CD14-positive monocyte (primary cell): ENCODE data around the gene ZC3H8. TPM values are rescaled to one million over a fixed set of nuclear protein-coding genes. Genes with fewer than 3 reads are reported as not detected.

Source experiments
- DNase-seq, 3 donors: peaks; one replicate each; pipeline ENCODE4 v3.0.0-alpha.2; 2011 to 2022
- H2AFZ ChIP-seq: 2 replicates; pipeline ENCODE4 v1.6.0; 2012; ENCODE audit warnings: mild to moderate bottlenecking, low read depth, low read length, inconsistent platforms; ENCODE audit not compliant: insufficient read depth, poor library complexity, severe bottlenecking
- H3K27ac ChIP-seq, 2 donors: 1 replicate in 1 of 2; 2 replicates in 1 of 2; pipeline ENCODE4 v1.5.1; 2012 to 2013; ENCODE audit warnings: low read length in 2 of 2, control low read depth in 1 of 2, inconsistent platforms in 1 of 2, low read depth in 1 of 2, mild to moderate bottlenecking in 1 of 2
- H3K27me3 ChIP-seq, 2 donors: one replicate each; pipeline versions ENCODE4 v1.6.0 to v1.6.1; 2011 to 2013; ENCODE audit warnings: low read length in 2 of 2; ENCODE audit not compliant: control insufficient read depth in 2 of 2, insufficient read depth in 2 of 2
- H3K36me3 ChIP-seq, 2 donors: replicated peaks in 1 of 2; 1 replicate in 1 of 2; 2 replicates in 1 of 2; pipeline versions ENCODE4 v1.5.1 to v1.6.1; 2012 to 2013; ENCODE audit warnings: low read length in 2 of 2, control low read depth in 1 of 2, inconsistent platforms in 1 of 2, mild to moderate bottlenecking in 1 of 2; ENCODE audit not compliant: insufficient read depth in 2 of 2, control insufficient read depth in 1 of 2
- H3K4me1 ChIP-seq, 2 donors: 1 replicate in 1 of 2; 2 replicates in 1 of 2; pipeline versions ENCODE4 v1.5.1 to v1.6.1; 2012 to 2013; ENCODE audit warnings: low read length in 2 of 2, control low read depth in 1 of 2, inconsistent platforms in 1 of 2, mild to moderate bottlenecking in 1 of 2, moderate library complexity in 1 of 2; ENCODE audit not compliant: insufficient read depth in 2 of 2, control insufficient read depth in 1 of 2
- H3K4me2 ChIP-seq: replicated peaks from 2 replicates; pipeline ENCODE3; 2012; ENCODE audit warnings: low read length, moderate library complexity, mild to moderate bottlenecking; ENCODE audit not compliant: poor library complexity, severe bottlenecking; ENCODE audit errors: extremely low read depth
- H3K4me3 ChIP-seq, 3 experiments: fragments of 200-600 bp in 1 of 3; sonication (generic) in 1 of 3; replicated peaks in 1 of 3; 1 replicate in 2 of 3; 2 replicates in 1 of 3; pipeline ENCODE4 v1.5.1; 2011 to 2013; ENCODE audit warnings: low read length in 3 of 3, mild to moderate bottlenecking in 3 of 3, control low read depth in 2 of 3, low read depth in 2 of 3, inconsistent platforms in 1 of 3, moderate library complexity in 1 of 3
- H3K79me2 ChIP-seq: 2 replicates; pipeline ENCODE4 v1.6.0; 2012; ENCODE audit warnings: mild to moderate bottlenecking, control low read depth, inconsistent platforms, low read length, moderate library complexity; ENCODE audit not compliant: insufficient read depth
- H3K9ac ChIP-seq: 2 replicates; pipeline ENCODE4 v1.6.0; 2017; ENCODE audit warnings: low read length, mild to moderate bottlenecking; ENCODE audit not compliant: insufficient read depth, poor library complexity, severe bottlenecking
- H3K9me3 ChIP-seq, 2 donors: replicated peaks in 1 of 2; 1 replicate in 1 of 2; 2 replicates in 1 of 2; pipeline versions ENCODE4 v1.5.1 to v1.6.1; 2012 to 2013; ENCODE audit warnings: low read length in 2 of 2, control low read depth in 1 of 2; ENCODE audit not compliant: control insufficient read depth in 1 of 2, insufficient read depth in 1 of 2
- H4K20me1 ChIP-seq: 2 replicates; pipeline ENCODE4 v1.6.0; 2012; ENCODE audit warnings: mild to moderate bottlenecking, low read length, control low read depth, moderate library complexity; ENCODE audit not compliant: insufficient read depth
- H3K27ac Mint-ChIP-seq, 7 donors: one replicate each; pipeline ENCODE4 v1.8.0; 2020; ENCODE audit warnings: mild to moderate bottlenecking in 7 of 7, mixed read lengths in 7 of 7, moderate library complexity in 6 of 7, inconsistent platforms in 2 of 7
- H3K27me3 Mint-ChIP-seq, 3 donors: one replicate each; pipeline ENCODE4 v1.8.0; 2021 to 2022; ENCODE audit warnings: low read depth in 3 of 3, mild to moderate bottlenecking in 3 of 3, mixed read lengths in 3 of 3, moderate library complexity in 3 of 3, inconsistent platforms in 1 of 3
- H3K36me3 Mint-ChIP-seq, 2 donors: one replicate each; pipeline ENCODE4 v1.8.0; 2020; ENCODE audit warnings: mixed read lengths in 2 of 2, inconsistent platforms in 1 of 2, mild to moderate bottlenecking in 1 of 2
- H3K4me1 Mint-ChIP-seq: one replicate; pipeline ENCODE4 v1.8.0; 2020; ENCODE audit warnings: mild to moderate bottlenecking, mixed read lengths
- H3K4me3 Mint-ChIP-seq, 2 donors: one replicate each; pipeline ENCODE4 v1.8.0; 2020; ENCODE audit warnings: mild to moderate bottlenecking in 2 of 2, mixed read lengths in 2 of 2, moderate library complexity in 1 of 2
- H3K9me3 Mint-ChIP-seq, 7 donors: one replicate each; pipeline ENCODE4 v1.8.0; 2020 to 2022; ENCODE audit warnings: mixed read lengths in 7 of 7, mild to moderate bottlenecking in 6 of 7, moderate library complexity in 6 of 7, inconsistent platforms in 2 of 7
- intact Hi-C, 2 donors: fragments of 100-400 bp; cut with micrococcal nuclease; formaldehyde crosslinking; loops; one replicate each; pipeline versions ENCODE4 v1.15.0 to v1.15.1; 2023
- polyA plus RNA-seq, 3 donors: library from polyadenylated mRNA; depleted of rRNA in 1 of 3; unstranded in 2 of 3; stranded (reverse) in 1 of 3; fragments of 300-500 nt in 2 of 3; fragments of >200 nt in 1 of 3; fragmentation: Illumina TruSeq in 2 of 3; gene quantifications; 1 replicate in 2 of 3; 2 replicates in 1 of 3; pipeline ENCODE4 v1.2.3, GENCODE V29; 2012 to 2021
- TF ChIP-seq, protein P1 (sequence below): fragments of 200-600 bp; IDR thresholded peaks from one replicate; pipeline ENCODE4 v1.8.0; 2022; ENCODE audit warnings: antibody characterized with exemption, mild to moderate bottlenecking

Gene ZC3H8
- polyA plus RNA-seq, 3 donors = 2.3 to 6.9 (median 2.3) TPM

GRCh38 chr2:112301973-112302372 lies 47.1 kb upstream of the ZC3H8 start:
- Mint-ChIP-seq H3K4me1 (no peaks in the 10 kb centered on the region), H3K27me3 (no peaks in the 10 kb centered on the region), H3K9me3 (no peaks in the 10 kb centered on the region), H3K36me3 (peaks cover 38 to 52% of the 10 kb centered on the region in 2 donors), H3K27ac (no peak overlapping the region), H3K4me3 (no peak overlapping the region)
- no peak overlapping the region for H2AFZ ChIP-seq
- TF ChIP-seq, protein P1, sequence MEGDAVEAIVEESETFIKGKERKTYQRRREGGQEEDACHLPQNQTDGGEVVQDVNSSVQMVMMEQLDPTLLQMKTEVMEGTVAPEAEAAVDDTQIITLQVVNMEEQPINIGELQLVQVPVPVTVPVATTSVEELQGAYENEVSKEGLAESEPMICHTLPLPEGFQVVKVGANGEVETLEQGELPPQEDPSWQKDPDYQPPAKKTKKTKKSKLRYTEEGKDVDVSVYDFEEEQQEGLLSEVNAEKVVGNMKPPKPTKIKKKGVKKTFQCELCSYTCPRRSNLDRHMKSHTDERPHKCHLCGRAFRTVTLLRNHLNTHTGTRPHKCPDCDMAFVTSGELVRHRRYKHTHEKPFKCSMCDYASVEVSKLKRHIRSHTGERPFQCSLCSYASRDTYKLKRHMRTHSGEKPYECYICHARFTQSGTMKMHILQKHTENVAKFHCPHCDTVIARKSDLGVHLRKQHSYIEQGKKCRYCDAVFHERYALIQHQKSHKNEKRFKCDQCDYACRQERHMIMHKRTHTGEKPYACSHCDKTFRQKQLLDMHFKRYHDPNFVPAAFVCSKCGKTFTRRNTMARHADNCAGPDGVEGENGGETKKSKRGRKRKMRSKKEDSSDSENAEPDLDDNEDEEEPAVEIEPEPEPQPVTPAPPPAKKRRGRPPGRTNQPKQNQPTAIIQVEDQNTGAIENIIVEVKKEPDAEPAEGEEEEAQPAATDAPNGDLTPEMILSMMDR = no peak
- H3K79me2 ChIP-seq = no peaks in the 10 kb centered on the region
- no peak for DNase-seq
- intact Hi-C loops = no loop called here
- H3K27me3 ChIP-seq = no peaks in the 10 kb centered on the region
- no peaks in the 10 kb centered on the region for H3K9me3 ChIP-seq
- no peak overlapping the region for H3K9ac ChIP-seq
- no peaks in the 10 kb centered on the region for H3K4me1 ChIP-seq
- H3K4me3 ChIP-seq = no peak overlapping the region
- no peak overlapping the region for H3K27ac ChIP-seq
- H3K36me3 ChIP-seq = peaks cover 6 to 38% of the 10 kb centered on the region in 2 donors
- no peaks in the 10 kb centered on the region for H4K20me1 ChIP-seq
- H3K4me2 ChIP-seq = no peak overlapping the region

DNA sequence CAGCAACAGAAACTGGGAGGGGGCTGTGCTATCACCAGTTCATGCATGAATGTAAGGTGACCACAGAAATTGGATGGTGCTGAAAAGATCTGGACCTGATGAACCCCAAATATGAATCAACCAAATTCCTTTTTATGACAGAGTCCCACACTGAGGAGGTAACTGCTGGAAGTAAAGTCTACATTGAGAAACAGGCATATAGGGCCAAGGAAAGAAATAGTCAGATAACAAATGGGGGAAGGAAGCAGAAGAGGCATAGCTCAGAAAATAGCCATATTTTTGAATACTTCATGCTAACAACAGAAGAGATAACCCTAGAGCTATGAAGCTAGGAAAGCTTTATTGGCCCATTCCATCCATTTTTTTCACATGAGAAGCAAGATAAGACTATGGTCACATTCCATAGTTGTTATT lies 46.3 kb upstream of the ZC3H8 start:
- Mint-ChIP-seq H3K27me3 (no peaks in the 10 kb centered on the region), H3K4me3 (no peak overlapping the region), H3K4me1 (no peaks in the 10 kb centered on the region), H3K9me3 (no peaks in the 10 kb centered on the region), H3K27ac (peak overlapping the region in 1 of 7 donors; percentile 5), H3K36me3 (peaks cover 30 to 45% of the 10 kb centered on the region in 2 donors)
- H3K27me3 ChIP-seq = no peaks in the 10 kb centered on the region
- H3K9me3 ChIP-seq = no peaks in the 10 kb centered on the region
- DNase-seq = no peak
- no peaks in the 10 kb centered on the region for H3K79me2 ChIP-seq
- H3K36me3 ChIP-seq = peaks cover 6 to 30% of the 10 kb centered on the region in 2 donors
- intact Hi-C loops = no loop called here
- no peak overlapping the region for H3K9ac ChIP-seq
- H3K4me1 ChIP-seq = no peaks in the 10 kb centered on the region
- no peak overlapping the region for H3K4me2 ChIP-seq
- no peaks in the 10 kb centered on the region for H4K20me1 ChIP-seq
- no peak overlapping the region for H3K4me3 ChIP-seq
- no peak overlapping the region for H3K27ac ChIP-seq
- H2AFZ ChIP-seq = no peak overlapping the region
- TF ChIP-seq, protein P1 = no peak
